C4-2B (cell line): ENCODE measurements around the gene GABRA5.

ENCODE experiments used
- CTCF ChIP-seq: fragments of 450-650 bp; conservative IDR thresholded peaks from 2 replicates; pipeline ENCODE4 v1.5.1; 2017; ENCODE audit warnings: mild to moderate bottlenecking
- ZFX ChIP-seq: fragments of 450-650 bp; IDR thresholded peaks from 2 replicates; pipeline ENCODE4 v1.6.1; 2017

- no peak for TF ChIP-seq CTCF
- TF ChIP-seq ZFX: no peak
Observed at GRCh38 chr15:26831951-26832350, 34.9 kb upstream of the GABRA5 start.
